Suprapubic skin (tissue), 4 donors: ENCODE data around the gene NINJ1. TPM values are rescaled to one million over a fixed set of nuclear protein-coding genes. Genes with fewer than 3 reads are reported as not detected.

Experiments
- DNase-seq, 2 donors: peaks; one replicate each; pipeline ENCODE4 v3.0.0-alpha.2; 2019; ENCODE audit warnings: low spot score in 2 of 2
- H3K27ac ChIP-seq: fragments of 200-600 bp; sonication (generic); one replicate; pipeline ENCODE4 v1.5.1; 2019
- H3K27me3 ChIP-seq: fragments of 200-600 bp; sonication (generic); one replicate; pipeline ENCODE4 v1.5.1; 2019
- H3K36me3 ChIP-seq: fragments of 200-600 bp; sonication (generic); one replicate; pipeline ENCODE4 v1.5.1; 2019
- H3K4me1 ChIP-seq: fragments of 200-600 bp; sonication (generic); one replicate; pipeline ENCODE4 v1.5.1; 2019
- H3K4me3 ChIP-seq: fragments of 200-600 bp; sonication (generic); one replicate; pipeline ENCODE4 v1.5.1; 2019; ENCODE audit warnings: mild to moderate bottlenecking
- H3K9me3 ChIP-seq: fragments of 200-600 bp; sonication (generic); one replicate; pipeline ENCODE4 v1.5.1; 2019
- CTCF ChIP-seq, 2 donors: fragments of 200-600 bp in 1 of 2; fragments of 450-650 bp in 1 of 2; sonication (generic) in 1 of 2; IDR thresholded peaks; one replicate each; pipeline ENCODE4 v1.5.1; 2016 to 2019; ENCODE audit warnings: antibody characterized with exemption in 2 of 2, mild to moderate bottlenecking in 1 of 2, moderate library complexity in 1 of 2
- EP300 ChIP-seq: sonication (generic); formaldehyde crosslinking; IDR thresholded peaks from one replicate; pipeline ENCODE4 v1.6.1; 2017; ENCODE audit warnings: antibody characterized with exemption
- POLR2A ChIP-seq, 2 donors: fragments of 450-650 bp; IDR thresholded peaks; one replicate each; pipeline ENCODE4 v1.6.1; 2017; ENCODE audit warnings: antibody characterized with exemption in 2 of 2, mild to moderate bottlenecking in 2 of 2, moderate library complexity in 2 of 2
- POLR2AphosphoS5 ChIP-seq, 3 donors: sonication (generic); formaldehyde crosslinking; IDR thresholded peaks; one replicate each; pipeline ENCODE4 v1.6.1; 2017; ENCODE audit warnings: antibody characterized with exemption in 3 of 3
- WGBS: methylation state at CpG from one replicate; pipeline ENCODE4 v1.1.5; 2018; 5-methylcytosine and 5-hydroxymethylcytosine counted together
- total RNA-seq, 4 donors: library from RNA; depleted of rRNA; stranded (reverse); fragments of >200 nt; gene quantifications; one replicate each; pipeline ENCODE4 v1.1.0, GENCODE V29; 2016

Gene NINJ1
- total RNA-seq, 4 donors from 2014 or later: 88.3 to 158 (median 113) TPM

DNA sequence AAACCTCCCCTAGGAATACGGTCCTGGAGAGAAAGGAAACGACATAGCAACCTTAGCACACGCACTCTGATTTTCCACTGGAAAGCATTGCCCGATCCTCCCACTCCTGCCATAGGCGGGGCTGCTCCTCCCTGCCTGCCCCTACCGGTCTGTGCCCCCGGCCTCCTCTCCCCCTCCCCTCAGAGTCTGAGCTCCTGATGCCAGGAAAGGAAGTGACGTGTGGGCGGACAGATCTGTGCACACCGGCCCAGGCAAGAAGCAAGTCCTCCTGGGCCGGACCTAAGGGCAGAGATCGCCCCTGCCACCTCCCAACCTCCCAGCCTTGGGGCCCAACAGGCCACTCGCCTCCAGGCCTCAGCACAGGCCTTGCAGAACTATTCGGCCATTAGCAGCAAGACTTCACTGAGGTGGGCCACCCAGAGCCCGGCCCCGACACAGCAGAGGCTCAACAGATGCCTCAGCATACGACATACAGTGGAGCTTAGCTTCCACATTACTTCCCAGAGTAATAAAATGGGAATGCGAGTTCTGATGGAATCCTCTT, 7.2 kb downstream of the NINJ1 start:
- no peak for TF ChIP-seq CTCF (IDR thresholded peaks at IDR 0.05)
- TF ChIP-seq POLR2A (IDR thresholded peaks at IDR 0.05): no peak
- no peak for TF ChIP-seq POLR2AphosphoS5 (IDR thresholded peaks at IDR 0.05)
- TF ChIP-seq EP300: no peak
- H3K9me3 ChIP-seq: no peaks in the 10 kb centered on the region
- H3K4me1 ChIP-seq: peaks cover 63% of the 10 kb centered on the region
- WGBS: 30% methylated on average over 14 of the region's 18 CpGs
- DNase-seq: peak; percentile 76 to 77
- H3K27me3 ChIP-seq: no peaks in the 10 kb centered on the region
- peak overlapping the region; percentile 71 for H3K27ac ChIP-seq
- H3K36me3 ChIP-seq: peaks cover 37% of the 10 kb centered on the region
- no peak overlapping the region for H3K4me3 ChIP-seq

DNA sequence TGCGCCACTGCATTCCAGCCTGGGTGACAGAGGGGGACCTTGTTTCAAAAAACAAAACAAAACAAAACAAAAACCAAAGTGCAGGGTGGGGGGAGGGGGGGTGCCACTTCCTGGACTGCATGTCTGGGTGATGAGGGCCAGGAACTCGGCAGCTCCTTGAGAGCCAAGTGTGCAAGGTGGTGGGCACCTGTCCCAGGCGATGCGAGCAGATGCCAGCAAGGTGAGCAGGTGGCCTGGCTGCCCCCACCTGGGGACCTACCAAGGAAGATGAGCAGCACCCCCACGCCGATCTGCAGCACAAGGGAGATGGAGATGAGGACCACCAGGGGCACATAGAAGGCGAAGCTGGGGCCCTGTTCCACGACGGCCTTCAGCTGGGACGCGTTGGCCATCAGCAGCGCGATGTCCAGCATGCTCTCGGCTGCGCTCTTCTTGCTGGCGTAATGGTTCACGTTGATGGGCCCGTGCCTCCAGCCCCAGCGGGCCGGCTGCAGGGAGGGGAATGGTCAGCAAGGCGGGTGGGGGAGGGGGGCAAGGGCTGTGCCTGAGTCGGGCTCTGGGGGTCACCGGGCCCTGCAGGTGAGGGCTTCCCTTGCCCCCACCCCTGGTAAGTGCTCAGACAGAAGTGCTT, 7.8 kb downstream of the NINJ1 start:
- Histone ChIP-seq H3K27me3 (no peaks in the 10 kb centered on the region), H3K4me1 (peaks cover 56% of the 10 kb centered on the region), H3K27ac (peak overlapping the region; percentile 71), H3K4me3 (no peak overlapping the region), H3K36me3 (peaks cover 41% of the 10 kb centered on the region), H3K9me3 (no peaks in the 10 kb centered on the region)
- peak; percentile 62 to 78 for DNase-seq
- 50% methylated on average over 11 of the region's 23 CpGs for WGBS
- TF ChIP-seq EP300 (no peak), POLR2AphosphoS5 (IDR thresholded peaks at IDR 0.05) (no peak), CTCF (IDR thresholded peaks at IDR 0.05) (no peak), POLR2A (IDR thresholded peaks at IDR 0.05) (no peak)

- Histone ChIP-seq H3K27ac (no peak overlapping the region), H3K36me3 (peaks cover 41% of the 10 kb centered on the region), H3K4me3 (no peak overlapping the region), H3K4me1 (peaks cover 51% of the 10 kb centered on the region), H3K9me3 (no peaks in the 10 kb centered on the region), H3K27me3 (no peaks in the 10 kb centered on the region)
- 91% methylated on average over 8 of the region's 10 CpGs for WGBS
- TF ChIP-seq POLR2AphosphoS5 (IDR thresholded peaks at IDR 0.05) (no peak), EP300 (no peak), POLR2A (IDR thresholded peaks at IDR 0.05) (no peak), CTCF (IDR thresholded peaks at IDR 0.05) (no peak)
- peak; percentile 45 to 57 for DNase-seq
Measured at GRCh38 chr9:93125331-93125894, 8.6 kb downstream of the NINJ1 start.

DNA sequence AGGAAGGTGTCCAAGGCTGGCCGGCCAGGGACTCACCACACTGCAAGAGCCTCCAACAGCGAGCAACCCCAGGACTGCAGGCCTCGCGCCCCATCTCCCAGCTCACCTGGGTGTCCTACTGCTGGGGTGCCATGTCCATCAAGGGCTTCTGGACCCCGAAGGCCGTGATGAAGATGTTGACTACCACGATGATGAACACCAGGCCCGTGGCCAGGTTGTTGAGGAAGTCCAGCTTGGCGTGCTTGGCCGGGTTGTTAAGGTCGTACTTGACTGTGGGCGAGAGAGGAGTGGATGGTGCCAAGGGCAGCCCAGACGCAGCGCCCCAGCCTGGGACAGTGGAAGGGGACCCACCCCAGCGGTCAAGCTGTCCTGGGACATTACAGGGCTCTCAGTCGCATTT, 9.3 kb downstream of the NINJ1 start:
- no peaks in the 10 kb centered on the region for H3K9me3 ChIP-seq
- H3K36me3 ChIP-seq: peaks cover 41% of the 10 kb centered on the region
- H3K27ac ChIP-seq: no peak overlapping the region
- WGBS: 86% methylated on average over 8 of the region's 16 CpGs
- H3K4me1 ChIP-seq: peaks cover 51% of the 10 kb centered on the region
- DNase-seq: peak; percentile 52 to 69
- no peak for TF ChIP-seq POLR2A (IDR thresholded peaks at IDR 0.05)
- TF ChIP-seq POLR2AphosphoS5 (IDR thresholded peaks at IDR 0.05): no peak
- TF ChIP-seq CTCF (IDR thresholded peaks at IDR 0.05): no peak
- no peak for TF ChIP-seq EP300
- H3K27me3 ChIP-seq: no peaks in the 10 kb centered on the region
- H3K4me3 ChIP-seq: no peak overlapping the region

GRCh38 chr9:93123561-93124283, 10.3 kb downstream of the NINJ1 start:
- peaks cover 47% of the 10 kb centered on the region for H3K4me1 ChIP-seq
- 78% methylated on average over 4 of the region's 14 CpGs for WGBS

More at GRCh38 chr9:93123561-93124283, 10.3 kb downstream of the NINJ1 start:
- H3K36me3 ChIP-seq: peaks cover 41% of the 10 kb centered on the region
- no peak overlapping the region for H3K4me3 ChIP-seq
- peak; percentile 59 to 69 for DNase-seq
- no peaks in the 10 kb centered on the region for H3K27me3 ChIP-seq
- no peak overlapping the region for H3K27ac ChIP-seq
- TF ChIP-seq EP300 (no peak), POLR2A (IDR thresholded peaks at IDR 0.05) (no peak), POLR2AphosphoS5 (IDR thresholded peaks at IDR 0.05) (no peak), CTCF (IDR thresholded peaks at IDR 0.05) (no peak)
- H3K9me3 ChIP-seq: no peaks in the 10 kb centered on the region
